Astrocyte (in vitro differentiated cells and primary cell): ENCODE results near the gene PTBP2.

ENCODE experiments used
- EZH2 ChIP-seq: IDR thresholded peaks from 2 replicates; pipeline ENCODE4 v1.6.1; 2012; ENCODE audit warnings: mild to moderate bottlenecking, low read length, inconsistent platforms; ENCODE audit not compliant: insufficient read depth
- TF ChIP-seq, protein P1 (sequence below): IDR thresholded peaks from 2 replicates; pipeline ENCODE4 v1.5.1; 2011; ENCODE audit warnings: low read depth, mild to moderate bottlenecking, inconsistent platforms, low read length, moderate library complexity; ENCODE audit not compliant: insufficient read depth

DNA sequence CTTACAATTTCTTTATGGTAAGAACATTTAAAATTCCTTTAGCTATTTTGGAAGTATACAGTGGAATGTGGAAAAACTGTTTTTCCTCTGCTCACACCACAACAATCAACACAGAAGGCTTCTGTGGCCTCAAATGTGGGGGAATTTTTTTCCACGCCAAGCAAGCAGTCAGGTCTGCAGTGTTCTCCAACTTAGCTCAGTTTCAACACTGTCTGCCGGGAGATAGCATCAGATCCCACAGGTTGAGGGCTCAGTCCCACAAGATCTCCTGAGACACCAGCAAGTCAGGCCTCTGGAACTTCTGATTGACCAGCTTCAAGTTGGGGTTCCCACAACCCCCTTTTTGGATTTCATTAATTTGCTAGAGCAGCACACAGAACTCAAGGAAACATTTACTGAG lies 50.3 kb downstream of the PTBP2 start:
- TF ChIP-seq, protein P1, sequence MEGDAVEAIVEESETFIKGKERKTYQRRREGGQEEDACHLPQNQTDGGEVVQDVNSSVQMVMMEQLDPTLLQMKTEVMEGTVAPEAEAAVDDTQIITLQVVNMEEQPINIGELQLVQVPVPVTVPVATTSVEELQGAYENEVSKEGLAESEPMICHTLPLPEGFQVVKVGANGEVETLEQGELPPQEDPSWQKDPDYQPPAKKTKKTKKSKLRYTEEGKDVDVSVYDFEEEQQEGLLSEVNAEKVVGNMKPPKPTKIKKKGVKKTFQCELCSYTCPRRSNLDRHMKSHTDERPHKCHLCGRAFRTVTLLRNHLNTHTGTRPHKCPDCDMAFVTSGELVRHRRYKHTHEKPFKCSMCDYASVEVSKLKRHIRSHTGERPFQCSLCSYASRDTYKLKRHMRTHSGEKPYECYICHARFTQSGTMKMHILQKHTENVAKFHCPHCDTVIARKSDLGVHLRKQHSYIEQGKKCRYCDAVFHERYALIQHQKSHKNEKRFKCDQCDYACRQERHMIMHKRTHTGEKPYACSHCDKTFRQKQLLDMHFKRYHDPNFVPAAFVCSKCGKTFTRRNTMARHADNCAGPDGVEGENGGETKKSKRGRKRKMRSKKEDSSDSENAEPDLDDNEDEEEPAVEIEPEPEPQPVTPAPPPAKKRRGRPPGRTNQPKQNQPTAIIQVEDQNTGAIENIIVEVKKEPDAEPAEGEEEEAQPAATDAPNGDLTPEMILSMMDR: no peak
- TF ChIP-seq EZH2: no peak
